ENCODE measurements around the gene ASIC4. TPM values are rescaled to one million over a fixed set of nuclear protein-coding genes. Genes with fewer than 3 reads are reported as not detected.
A peak's percentile ranks its signal among the peaks of the same experiment; 100 is the strongest.

Gene ASIC4
- total RNA-seq, 2 donors from 2014 or later = 0.12 TPM; not detected in 1

GRCh38 chr2:219475278-219475677, 39.0 kb upstream of the ASIC4 start:
- peaks cover 5 to 8% of the 10 kb centered on the region in 2 donors for H3K27me3 Mint-ChIP-seq
- DNase-seq (ENCODE audit: low spot score) = no peak
- no peak overlapping the region for H3K4me3 Mint-ChIP-seq
- no peak overlapping the region for H3K27ac Mint-ChIP-seq
- H3K4me1 Mint-ChIP-seq (ENCODE audit: low read depth in 2 of 2) = peaks cover 0 to 5% of the 10 kb centered on the region in 2 donors
- no peaks in the 10 kb centered on the region for H3K36me3 Mint-ChIP-seq
- no peak for ATAC-seq
- H3K9me3 Mint-ChIP-seq = no peaks in the 10 kb centered on the region

- Mint-ChIP-seq H3K27ac (no peak overlapping the region), H3K9me3 (no peaks in the 10 kb centered on the region), H3K27me3 (peaks cover 5 to 10% of the 10 kb centered on the region in 2 donors), H3K4me3 (no peak overlapping the region), H3K36me3 (no peaks in the 10 kb centered on the region), H3K4me1 (ENCODE audit: low read depth in 2 of 2) (peaks cover 0 to 5% of the 10 kb centered on the region in 2 donors)
- peak; percentile 75 for DNase-seq (ENCODE audit: low spot score)
- ATAC-seq = peak; percentile 50 to 58
Observed at GRCh38 chr2:219475697-219476651, 38.3 kb upstream of the ASIC4 start.

- DNase-seq (ENCODE audit: low spot score) = no peak
- Mint-ChIP-seq H3K36me3 (no peaks in the 10 kb centered on the region), H3K27me3 (peaks cover 5 to 10% of the 10 kb centered on the region in 2 donors), H3K27ac (no peak overlapping the region), H3K4me1 (ENCODE audit: low read depth in 2 of 2) (peaks cover 0 to 5% of the 10 kb centered on the region in 2 donors), H3K4me3 (no peak overlapping the region), H3K9me3 (no peaks in the 10 kb centered on the region)
- no peak for ATAC-seq
Observed at GRCh38 chr2:219476652-219477151, 37.6 kb upstream of the ASIC4 start.

GRCh38 chr2:219477179-219477578, 37.1 kb upstream of the ASIC4 start:
- Mint-ChIP-seq H3K27me3 (peaks cover 5 to 10% of the 10 kb centered on the region in 2 donors), H3K36me3 (no peaks in the 10 kb centered on the region), H3K4me1 (ENCODE audit: low read depth in 2 of 2) (peaks cover 0 to 5% of the 10 kb centered on the region in 2 donors), H3K9me3 (no peaks in the 10 kb centered on the region), H3K4me3 (no peak overlapping the region), H3K27ac (no peak overlapping the region)
- ATAC-seq (no peak), DNase-seq (ENCODE audit: low spot score) (no peak)

- Mint-ChIP-seq H3K4me1 (ENCODE audit: low read depth in 2 of 2) (peaks cover 0 to 5% of the 10 kb centered on the region in 2 donors), H3K27me3 (peaks cover 5 to 13% of the 10 kb centered on the region in 2 donors), H3K36me3 (no peaks in the 10 kb centered on the region), H3K4me3 (no peak overlapping the region), H3K27ac (no peak overlapping the region), H3K9me3 (no peaks in the 10 kb centered on the region)
- ATAC-seq (no peak), DNase-seq (ENCODE audit: low spot score) (no peak)
Observed at GRCh38 chr2:219477815-219478214, 36.5 kb upstream of the ASIC4 start.

- Mint-ChIP-seq H3K27ac (no peak overlapping the region), H3K9me3 (no peaks in the 10 kb centered on the region)
- ATAC-seq = no peak
Observed at GRCh38 chr2:219478916-219479315, 35.4 kb upstream of the ASIC4 start.

GRCh38 chr2:219480004-219480403, 34.3 kb upstream of the ASIC4 start:
- H3K9me3 Mint-ChIP-seq = no peaks in the 10 kb centered on the region
- H3K4me1 Mint-ChIP-seq (ENCODE audit: low read depth in 2 of 2) = peaks cover 0 to 5% of the 10 kb centered on the region in 2 donors
- no peaks in the 10 kb centered on the region for H3K36me3 Mint-ChIP-seq
- peaks cover 5 to 14% of the 10 kb centered on the region in 2 donors for H3K27me3 Mint-ChIP-seq
- no peak overlapping the region for H3K27ac Mint-ChIP-seq
- no peak for ATAC-seq
- no peak overlapping the region for H3K4me3 Mint-ChIP-seq
- no peak for DNase-seq (ENCODE audit: low spot score)

More at GRCh38 chr2:219478916-219479315, 35.4 kb upstream of the ASIC4 start:
- peaks cover 0 to 5% of the 10 kb centered on the region in 2 donors for H3K4me1 Mint-ChIP-seq (ENCODE audit: low read depth in 2 of 2)
- no peak overlapping the region for H3K4me3 Mint-ChIP-seq
- H3K36me3 Mint-ChIP-seq = no peaks in the 10 kb centered on the region
- peaks cover 5 to 14% of the 10 kb centered on the region in 2 donors for H3K27me3 Mint-ChIP-seq
- no peak for DNase-seq (ENCODE audit: low spot score)

GRCh38 chr2:219482674-219483405, 31.4 kb upstream of the ASIC4 start:
- Mint-ChIP-seq H3K9me3 (no peaks in the 10 kb centered on the region), H3K27me3 (peaks cover 11 to 22% of the 10 kb centered on the region in 2 donors), H3K4me3 (no peak overlapping the region), H3K4me1 (ENCODE audit: low read depth in 2 of 2) (no peaks in the 10 kb centered on the region), H3K36me3 (no peaks in the 10 kb centered on the region), H3K27ac (no peak overlapping the region)
- DNase-seq (ENCODE audit: low spot score) = no peak
- ATAC-seq = no peak

GRCh38 chr2:219483451-219484342, 30.6 kb upstream of the ASIC4 start:
- ATAC-seq (no peak), DNase-seq (ENCODE audit: low spot score) (no peak)
- H3K4me3 Mint-ChIP-seq = no peak overlapping the region
- H3K9me3 Mint-ChIP-seq = no peaks in the 10 kb centered on the region
- no peak overlapping the region for H3K27ac Mint-ChIP-seq
- peaks cover 13 to 22% of the 10 kb centered on the region in 2 donors for H3K27me3 Mint-ChIP-seq
- no peaks in the 10 kb centered on the region for H3K4me1 Mint-ChIP-seq (ENCODE audit: low read depth in 2 of 2)
- no peaks in the 10 kb centered on the region for H3K36me3 Mint-ChIP-seq

- H3K27ac Mint-ChIP-seq = no peak overlapping the region
- H3K4me1 Mint-ChIP-seq (ENCODE audit: low read depth in 2 of 2) = no peaks in the 10 kb centered on the region
- no peak overlapping the region for H3K4me3 Mint-ChIP-seq
- no peak for ATAC-seq
- no peaks in the 10 kb centered on the region for H3K9me3 Mint-ChIP-seq
- DNase-seq (ENCODE audit: low spot score) = no peak
- peaks cover 13 to 22% of the 10 kb centered on the region in 2 donors for H3K27me3 Mint-ChIP-seq
- H3K36me3 Mint-ChIP-seq = no peaks in the 10 kb centered on the region
Observed at GRCh38 chr2:219484343-219485200, 29.7 kb upstream of the ASIC4 start.

GRCh38 chr2:219485201-219485580, 29.1 kb upstream of the ASIC4 start:
- ATAC-seq = no peak
- Mint-ChIP-seq H3K4me1 (ENCODE audit: low read depth in 2 of 2) (no peaks in the 10 kb centered on the region), H3K9me3 (no peaks in the 10 kb centered on the region), H3K4me3 (no peak overlapping the region), H3K27ac (no peak overlapping the region), H3K27me3 (peaks cover 13 to 22% of the 10 kb centered on the region in 2 donors), H3K36me3 (no peaks in the 10 kb centered on the region)
- DNase-seq (ENCODE audit: low spot score) = no peak

- no peaks in the 10 kb centered on the region for H3K4me1 Mint-ChIP-seq (ENCODE audit: low read depth in 2 of 2)
- no peaks in the 10 kb centered on the region for H3K36me3 Mint-ChIP-seq
- DNase-seq (ENCODE audit: low spot score) (no peak), ATAC-seq (no peak)
- H3K9me3 Mint-ChIP-seq = no peaks in the 10 kb centered on the region
- peaks cover 13 to 20% of the 10 kb centered on the region in 2 donors for H3K27me3 Mint-ChIP-seq
- no peak overlapping the region for H3K4me3 Mint-ChIP-seq
- no peak overlapping the region for H3K27ac Mint-ChIP-seq
Observed at GRCh38 chr2:219486380-219486959, 27.8 kb upstream of the ASIC4 start.
